HepG2 (cell line): ENCODE measurements around the gene PEA15. TPM values are rescaled to one million over a fixed set of nuclear protein-coding genes. Genes with fewer than 3 reads are reported as not detected.

Experiments
- ATAC-seq: fragments of 200-7000 bp; cut with Tn5 transposase; 3 replicates; pipeline ENCODE4 v1.9.1; 2020; ENCODE audit warnings: mild to moderate bottlenecking, moderate library complexity
- BruUV-seq: library from RNA; stranded (reverse); fragments of 400-500 nt; replicated peaks from 2 replicates; lab custom pipeline; 2021; lab: Mats Ljungman, UMichigan
- CTCF ChIA-PET: fragments of 300-600 bp; formaldehyde crosslinking; extraction: SDS; loops from one replicate; lab custom pipeline; 2021; ENCODE audit warnings: low total read pairs, inconsistent platforms, low intra/inter-chr PET ratio; lab: Yijun Ruan, JAX
- POLR2A ChIA-PET: fragments of 350-600 bp; sonication (Branson Sonifier 250); formaldehyde crosslinking; loops from one replicate; lab custom pipeline; 2020; ENCODE audit warnings: antibody characterized with exemption, inconsistent platforms; lab: Yijun Ruan, JAX
- DNase-seq: peaks from one replicate; pipeline ENCODE4 v3.0.0-alpha.2; 2015; ENCODE audit warnings: low spot score
- FAIRE-seq: peaks from 3 replicates; lab custom pipeline; 2011; peaks lifted over from hg19 to GRCh38; lab: Jason Lieb, UNC
- H2AFZ ChIP-seq: one replicate; pipeline ENCODE4 v1.6.1; 2011; ENCODE audit warnings: low read length, inconsistent platforms
- H3K27ac ChIP-seq: fragments of 300-600 bp; 3 replicates; pipeline ENCODE4 v1.8.0; 2011; ENCODE audit warnings: mixed run types, mild to moderate bottlenecking, mixed read lengths, low read length, inconsistent platforms; ENCODE audit not compliant: insufficient read depth; ENCODE audit errors: extremely low read length
- H3K27me3 ChIP-seq, 2 experiments: fragments of 200-600 bp in 1 of 2; 2 replicates in 1 of 2; 3 replicates in 1 of 2; pipeline versions ENCODE4 v1.6.0 to v1.8.0; 2011; ENCODE audit warnings: low read length in 2 of 2, mild to moderate bottlenecking in 2 of 2, moderate library complexity in 2 of 2, inconsistent platforms in 1 of 2; ENCODE audit not compliant: insufficient read depth in 2 of 2, control insufficient read depth in 1 of 2
- H3K36me3 ChIP-seq, 2 experiments: fragments of 200-600 bp in 1 of 2; replicated peaks in 1 of 2; 2 replicates in 1 of 2; 3 replicates in 1 of 2; pipeline versions ENCODE4 v1.5.1 to v1.8.0; 2011; ENCODE audit warnings: low read length in 2 of 2, inconsistent platforms in 1 of 2; ENCODE audit not compliant: insufficient read depth in 2 of 2, control insufficient read depth in 1 of 2
- H3K4me1 ChIP-seq: 2 replicates; pipeline ENCODE4 v1.5.1; 2012; ENCODE audit warnings: low read length, inconsistent platforms; ENCODE audit not compliant: insufficient read depth
- H3K4me2 ChIP-seq: 2 replicates; pipeline ENCODE4 v1.6.0; 2011; ENCODE audit warnings: low read depth, low read length, inconsistent platforms
- H3K4me3 ChIP-seq, 3 experiments: fragments of 200-600 bp in 1 of 3; sonication (generic), shearing (Covaris generic) in 1 of 3; replicated peaks in 1 of 3; 2 replicates each; pipeline ENCODE4 v1.5.1; 2011 to 2016; ENCODE audit warnings: low read length in 3 of 3, inconsistent platforms in 2 of 3, low read depth in 2 of 3, mild to moderate bottlenecking in 2 of 3, control low read depth in 1 of 3, mixed read lengths in 1 of 3; ENCODE audit not compliant: insufficient read depth in 1 of 3
- H3K79me2 ChIP-seq: one replicate; pipeline ENCODE4 v1.6.1; 2011; ENCODE audit warnings: low read length, inconsistent platforms; ENCODE audit not compliant: insufficient read depth
- H3K9ac ChIP-seq: 2 replicates; pipeline ENCODE4 v1.6.0; 2011; ENCODE audit warnings: mild to moderate bottlenecking, low read depth, low read length, inconsistent platforms; ENCODE audit not compliant: insufficient read depth
- H3K9me3 ChIP-seq: 2 replicates; pipeline ENCODE4 v1.5.1; 2012; ENCODE audit warnings: mild to moderate bottlenecking, low read length
- H4K20me1 ChIP-seq: 2 replicates; pipeline ENCODE4 v1.6.0; 2011; ENCODE audit warnings: inconsistent platforms, mild to moderate bottlenecking, low read length, moderate library complexity; ENCODE audit not compliant: insufficient read depth
- ADNP ChIP-seq: sonication (generic); formaldehyde crosslinking; IDR thresholded peaks from 2 replicates; pipeline ENCODE4 v1.4.0; 2020; ENCODE audit warnings: missing genetic modification reagents
- CBX5 ChIP-seq: sonication (generic); formaldehyde crosslinking; IDR thresholded peaks from 2 replicates; pipeline ENCODE4 v1.4.0; 2020; ENCODE audit warnings: missing genetic modification reagents, borderline replicate concordance
- HIVEP1 ChIP-seq: sonication (generic); formaldehyde crosslinking; IDR thresholded peaks from 2 replicates; pipeline ENCODE4 v1.4.0; 2020; ENCODE audit warnings: mild to moderate bottlenecking, missing genetic modification reagents
- MTA1 ChIP-seq: sonication (generic); formaldehyde crosslinking; IDR thresholded peaks from 2 replicates; pipeline ENCODE4 v1.4.0; 2020; ENCODE audit warnings: missing genetic modification reagents, mild to moderate bottlenecking, borderline replicate concordance
- MYC ChIP-seq: sonication (generic); formaldehyde crosslinking; IDR thresholded peaks from 2 replicates; pipeline ENCODE4 v1.9.0; 2021; ENCODE audit warnings: missing genetic modification reagents, borderline replicate concordance
- RARA ChIP-seq: IDR thresholded peaks from 2 replicates; pipeline ENCODE4 v1.6.1; 2016; ENCODE audit warnings: missing genetic modification reagents, missing compliant biosample characterization
- ZNF232 ChIP-seq: sonication (generic); formaldehyde crosslinking; IDR thresholded peaks from 2 replicates; pipeline ENCODE4 v1.4.0; 2020; ENCODE audit warnings: missing genetic modification reagents, borderline replicate concordance
- ZNF414 ChIP-seq: sonication (generic); formaldehyde crosslinking; IDR thresholded peaks from 2 replicates; pipeline ENCODE4 v1.5.0; 2020; ENCODE audit warnings: missing genetic modification reagents
- WGBS: methylation state at CpG from one replicate; pipeline ENCODE4 v1.1.6; 2017; ENCODE audit warnings: low lambda C conversion rate; 5-methylcytosine and 5-hydroxymethylcytosine counted together
- in situ Hi-C: cut with HindIII; loops from 2 replicates; pipeline ENCODE4 v1.10.0; 2017; ENCODE audit warnings: low pct_unique_long_range_greater_than_20kb; ENCODE audit not compliant: extremely low pct_ligation_motif_present
- intact Hi-C: fragments of 100-400 bp; cut with micrococcal nuclease; formaldehyde crosslinking; loops from one replicate; pipeline ENCODE4 v1.10.0; 2022; ENCODE audit not compliant: unreplicated experiment
- polyA plus RNA-seq, 8 experiments: library from polyadenylated mRNA; depleted of rRNA in 3 of 8; stranded (reverse) in 7 of 8; unstranded in 1 of 8; fragments of >200 nt; fragmentation: Illumina TruSeq in 4 of 8; extraction: Trizol in 4 of 8; gene quantifications; 2 replicates each; pipeline versions ENCODE4 v1.2.1 to v1.2.3, GENCODE V29; 2011 to 2016; ENCODE audit warnings: low read depth in 4 of 8, missing spikeins in 1 of 8, mixed read lengths in 1 of 8; ENCODE audit not compliant: insufficient read depth in 1 of 8
- total RNA-seq, 5 experiments: library from RNA; depleted of rRNA; stranded (reverse); fragments of >200 nt; fragmentation: Illumina TruSeq; extraction: Trizol; gene quantifications; 2 replicates each; pipeline ENCODE4 v1.2.3, GENCODE V29; 2016; ENCODE audit warnings: low read depth in 1 of 5
- TF ChIP-seq, protein P1 (sequence below): sonication (generic); formaldehyde crosslinking; IDR thresholded peaks from 2 replicates; pipeline ENCODE4 v1.8.0; 2022; ENCODE audit warnings: missing genetic modification reagents, mild to moderate bottlenecking, inconsistent platforms, borderline replicate concordance

PEA15 gene
- total and polyA plus RNA-seq, 2 of the 13 experiments (the other 11 are each of a cell fraction or from before 2014, with no cell fraction given), result 12.1 to 35.2 TPM

GRCh38 chr1:160245434-160245833, 40.2 kb downstream of the PEA15 start:
- Histone ChIP-seq H3K27me3 (no peaks in the 10 kb centered on the region), H4K20me1 (no peaks in the 10 kb centered on the region), H3K9ac (no peak overlapping the region), H3K4me1 (peaks cover 1% of the 10 kb centered on the region; the same call in 1 of the 2 replicates), H2AFZ (no peak overlapping the region), H3K9me3 (no peaks in the 10 kb centered on the region), H3K4me2 (no peak overlapping the region), H3K36me3 (peaks cover 2 to 26% of the 10 kb centered on the region in 2 experiments; a peak in 4 of 5 replicates), H3K27ac (no peak overlapping the region), H3K79me2 (peaks cover 34% of the 10 kb centered on the region), H3K4me3 (no peak overlapping the region)
- FAIRE-seq (no peak), DNase-seq (no peak), ATAC-seq (no peak)
- ChIA-PET CTCF (no interaction called here), POLR2A (no interaction called here)
- TF ChIP-seq ZNF414 (no peak), MTA1 (CRISPR knock-in tag) (no peak), ADNP (CRISPR knock-in tag) (no peak), RARA (CRISPR knock-in tag) (no peak)
- intact Hi-C loops, result no loop called here
- in situ Hi-C loops, result no loop called here
- BruUV-seq, result no TSS peak
- 97% methylated on average over 1 of the region's 1 CpG for WGBS

DNA sequence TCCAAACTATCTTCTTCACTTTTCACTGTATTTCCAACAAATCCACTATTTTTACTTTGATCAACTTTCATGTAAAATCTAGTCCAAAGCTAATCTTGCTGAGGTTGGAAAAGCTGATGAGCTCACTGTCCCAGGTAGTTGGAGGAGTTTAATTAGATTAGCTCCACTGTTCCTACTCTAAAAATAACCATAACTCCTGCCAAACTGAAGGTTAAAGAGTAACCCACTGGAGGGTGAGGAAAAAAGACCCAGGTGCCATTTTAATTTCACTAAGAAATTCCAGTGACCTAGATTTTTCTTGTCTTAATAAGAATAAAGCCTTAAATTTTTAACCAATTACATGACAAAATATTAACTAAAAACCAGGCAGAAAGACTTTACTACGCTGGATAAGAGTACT, 41.9 kb downstream of the PEA15 start:
- TF ChIP-seq HIVEP1 (CRISPR knock-in tag) (no peak), MYC (CRISPR knock-in tag) (no peak), ZNF232 (CRISPR knock-in tag) (no peak), CBX5 (CRISPR knock-in tag) (no peak)
- TF ChIP-seq, protein P1, sequence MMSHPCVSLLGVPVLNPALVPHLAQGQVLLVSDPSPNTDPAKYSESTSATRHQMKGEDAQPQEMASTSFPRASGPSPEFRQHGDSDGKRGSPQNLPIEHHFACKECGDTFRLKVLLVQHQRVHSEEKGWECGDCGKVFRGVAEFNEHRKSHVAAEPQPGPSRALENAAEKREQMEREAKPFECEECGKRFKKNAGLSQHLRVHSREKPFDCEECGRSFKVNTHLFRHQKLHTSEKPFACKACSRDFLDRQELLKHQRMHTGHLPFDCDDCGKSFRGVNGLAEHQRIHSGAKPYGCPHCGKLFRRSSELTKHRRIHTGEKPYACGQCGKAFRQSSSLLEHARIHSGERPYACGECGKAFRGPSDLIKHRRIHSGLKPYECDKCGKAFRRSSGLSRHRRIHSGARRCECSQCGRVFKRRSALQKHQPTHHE (CRISPR knock-in tag), result no peak
- TF ChIP-seq, all 625 proteins: peak for 0
- intact Hi-C loops, result no loop called here
- Histone ChIP-seq H3K4me1 (peaks cover 17% of the 10 kb centered on the region), H3K9me3 (no peaks in the 10 kb centered on the region), H3K27me3 (no peaks in the 10 kb centered on the region), H3K9ac (no peak overlapping the region), H2AFZ (no peak overlapping the region), H4K20me1 (peaks cover 8% of the 10 kb centered on the region; the same call in 1 of the 2 replicates), H3K27ac (no peak overlapping the region), H3K4me2 (no peak overlapping the region), H3K79me2 (peaks cover 36% of the 10 kb centered on the region), H3K36me3 (peaks cover 2 to 22% of the 10 kb centered on the region in 2 experiments; a peak in 3 of 5 replicates), H3K4me3 (no peak overlapping the region)
- in situ Hi-C loops, result no loop called here
- 96% methylated on average over 1 of the region's 1 CpG for WGBS
- no peak for FAIRE-seq
- no peak for DNase-seq
- CTCF ChIA-PET, result no interaction called here
- BruUV-seq, result no TSS peak
- POLR2A ChIA-PET, result no interaction called here
- no peak for ATAC-seq
